MM.1S (cell line): ENCODE measurements around the gene SLC38A6.

ENCODE experiments used
- DNase-seq: peaks from one replicate; pipeline ENCODE4 v3.0.0-alpha.2; 2015
- H2AFZ ChIP-seq: fragments of 300-600 bp; sonication (generic); 2 replicates; pipeline ENCODE4 v1.6.0; 2016; ENCODE audit warnings: antibody characterized with exemption, low read length
- H3F3A ChIP-seq: fragments of 300-600 bp; sonication (generic); 2 replicates; pipeline ENCODE4 v1.6.1; 2016; ENCODE audit warnings: mild to moderate bottlenecking, antibody characterized with exemption, low read length, moderate library complexity, mixed read lengths; ENCODE audit not compliant: insufficient read depth
- H3K27ac ChIP-seq: fragments of 300-600 bp; sonication (generic); 2 replicates; pipeline ENCODE4 v1.5.1; 2016; ENCODE audit warnings: mild to moderate bottlenecking, low read length
- H3K27me3 ChIP-seq: fragments of 300-600 bp; sonication (generic); replicated peaks from 2 replicates; pipeline ENCODE4 v1.6.0; 2016; ENCODE audit warnings: low read length; ENCODE audit not compliant: insufficient read depth
- H3K36me3 ChIP-seq: fragments of 300-600 bp; sonication (generic); replicated peaks from 2 replicates; pipeline ENCODE4 v1.6.1; 2016; ENCODE audit warnings: mild to moderate bottlenecking, low read length, mixed read lengths; ENCODE audit not compliant: insufficient read depth
- H3K4me1 ChIP-seq: fragments of 300-600 bp; sonication (generic); 2 replicates; pipeline ENCODE4 v1.6.1; 2016; ENCODE audit warnings: low read length, mixed read lengths
- H3K4me2 ChIP-seq: fragments of 300-600 bp; sonication (generic); 2 replicates; pipeline ENCODE4 v1.6.0; 2016; ENCODE audit warnings: low read depth, low read length
- H3K4me3 ChIP-seq: fragments of 300-600 bp; sonication (generic); 2 replicates; pipeline ENCODE4 v1.5.1; 2016; ENCODE audit warnings: low read length, mixed read lengths
- H3K79me2 ChIP-seq: fragments of 300-600 bp; sonication (generic); 2 replicates; pipeline ENCODE4 v1.6.1; 2016; ENCODE audit warnings: mixed run types, low read length, mixed read lengths
- H3K9ac ChIP-seq: fragments of 300-600 bp; sonication (generic); 2 replicates; pipeline ENCODE4 v1.6.1; 2016; ENCODE audit warnings: low read length, mixed read lengths
- H3K9me2 ChIP-seq: fragments of 300-600 bp; sonication (generic); replicated peaks from 2 replicates; pipeline ENCODE4 v1.6.1; 2016; ENCODE audit warnings: mild to moderate bottlenecking, low read length, mixed read lengths; ENCODE audit not compliant: insufficient read depth
- H3K9me3 ChIP-seq: fragments of 300-600 bp; sonication (generic); replicated peaks from 2 replicates; pipeline ENCODE4 v1.6.1; 2016; ENCODE audit warnings: mild to moderate bottlenecking, low read length, mixed read lengths; ENCODE audit not compliant: insufficient read depth
- H4K20me1 ChIP-seq: fragments of 300-600 bp; sonication (generic); 2 replicates; pipeline ENCODE4 v1.6.1; 2016; ENCODE audit warnings: mild to moderate bottlenecking, low read length, moderate library complexity, mixed read lengths; ENCODE audit not compliant: insufficient read depth
- EZH2 ChIP-seq: fragments of 300-600 bp; sonication (generic); optimal IDR thresholded peaks from 2 replicates; pipeline ENCODE3; 2017; ENCODE audit warnings: low read depth, mild to moderate bottlenecking, antibody characterized with exemption, low read length, mixed read lengths
- EZH2phosphoT487 ChIP-seq: fragments of 300-600 bp; sonication (generic); IDR thresholded peaks from 2 replicates; pipeline ENCODE4 v1.6.1; 2018; ENCODE audit warnings: antibody characterized with exemption, low read length
- TF ChIP-seq, protein P1 (sequence below): fragments of 300-600 bp; sonication (generic); IDR thresholded peaks from 2 replicates; pipeline ENCODE4 v1.5.1; 2016; ENCODE audit warnings: antibody characterized with exemption, low read length, mixed read lengths

SLC38A6 gene

DNA sequence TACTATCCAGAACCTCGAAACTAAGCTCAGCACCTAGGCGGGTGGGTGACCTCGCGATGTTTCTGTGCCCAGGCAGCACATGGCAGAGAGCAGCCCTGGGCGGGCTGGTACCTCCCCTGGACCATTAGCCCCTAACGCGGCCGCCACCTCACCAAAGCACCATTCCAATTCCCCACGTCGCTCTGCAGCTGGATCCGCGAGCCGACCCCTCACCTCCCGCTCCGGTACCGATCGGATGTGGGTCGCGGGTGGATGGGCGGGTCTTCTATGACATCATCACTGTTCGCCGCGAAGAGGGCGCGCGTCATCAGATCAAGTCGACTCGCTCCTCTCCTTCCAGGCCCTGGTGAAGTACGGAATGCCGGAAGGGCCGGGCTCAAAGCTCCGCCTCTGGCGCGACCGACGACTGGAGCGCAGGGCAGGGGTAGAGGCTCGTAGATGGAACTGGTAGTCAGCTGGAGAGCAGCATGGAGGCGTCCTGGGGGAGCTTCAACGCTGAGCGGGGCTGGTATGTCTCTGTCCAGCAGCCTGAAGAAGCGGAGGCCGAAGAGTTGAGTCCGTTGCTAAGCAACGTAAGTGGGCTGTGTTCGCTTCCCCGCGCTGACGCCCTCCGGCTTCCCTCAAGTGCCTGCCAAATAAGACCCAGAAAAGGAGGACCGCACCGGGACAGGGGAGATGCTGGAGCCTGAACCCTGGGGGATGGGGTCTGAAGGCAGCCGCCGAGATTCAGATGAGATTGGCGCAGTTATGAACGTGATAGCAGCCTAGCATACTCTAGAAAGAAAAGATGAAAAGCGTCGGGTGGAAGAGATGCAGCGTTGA is at the start of gene SLC38A6, which contains the start of gene TRMT5:
TSS of gene SLC38A6 (plus strand) at position 435 of the 822 bp plus-strand sequence. CDS start at position 468, 33 bp downstream.
TSS of gene TRMT5 (minus strand) at position 269 of the 822 bp plus-strand sequence. CDS start at position 163, 106 bp downstream.
- no peaks in the 10 kb centered on the region for H3K79me2 ChIP-seq
- DNase-seq, result peak; percentile 54
- H3K9me2 ChIP-seq, result no peaks in the 10 kb centered on the region
- no peaks in the 10 kb centered on the region for H4K20me1 ChIP-seq
- H3K4me3 ChIP-seq, result peak within 1 kb of the TSS; percentile 90
- no peaks in the 10 kb centered on the region for H3K27me3 ChIP-seq
- H3K27ac ChIP-seq, result peak within 1 kb of the TSS; percentile 10; the same call in 1 of the 2 replicates
- H3K4me1 ChIP-seq, result 0 out of 2 replicates have a peak, but pooled peaks cover 3% of the 10 kb centered on the region
- H3K36me3 ChIP-seq, result no peaks in the 10 kb centered on the region
- H3K4me2 ChIP-seq, result peak within 1 kb of the TSS; percentile 77
- H3F3A ChIP-seq, result no peaks in the 10 kb centered on the region
- H3K9me3 ChIP-seq, result no peaks in the 10 kb centered on the region
- TF ChIP-seq EZH2 (no peak), EZH2phosphoT487 (no peak)
- TF ChIP-seq, protein P1, sequence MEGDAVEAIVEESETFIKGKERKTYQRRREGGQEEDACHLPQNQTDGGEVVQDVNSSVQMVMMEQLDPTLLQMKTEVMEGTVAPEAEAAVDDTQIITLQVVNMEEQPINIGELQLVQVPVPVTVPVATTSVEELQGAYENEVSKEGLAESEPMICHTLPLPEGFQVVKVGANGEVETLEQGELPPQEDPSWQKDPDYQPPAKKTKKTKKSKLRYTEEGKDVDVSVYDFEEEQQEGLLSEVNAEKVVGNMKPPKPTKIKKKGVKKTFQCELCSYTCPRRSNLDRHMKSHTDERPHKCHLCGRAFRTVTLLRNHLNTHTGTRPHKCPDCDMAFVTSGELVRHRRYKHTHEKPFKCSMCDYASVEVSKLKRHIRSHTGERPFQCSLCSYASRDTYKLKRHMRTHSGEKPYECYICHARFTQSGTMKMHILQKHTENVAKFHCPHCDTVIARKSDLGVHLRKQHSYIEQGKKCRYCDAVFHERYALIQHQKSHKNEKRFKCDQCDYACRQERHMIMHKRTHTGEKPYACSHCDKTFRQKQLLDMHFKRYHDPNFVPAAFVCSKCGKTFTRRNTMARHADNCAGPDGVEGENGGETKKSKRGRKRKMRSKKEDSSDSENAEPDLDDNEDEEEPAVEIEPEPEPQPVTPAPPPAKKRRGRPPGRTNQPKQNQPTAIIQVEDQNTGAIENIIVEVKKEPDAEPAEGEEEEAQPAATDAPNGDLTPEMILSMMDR, result no peak
- H2AFZ ChIP-seq, result peak within 1 kb of the TSS; percentile 90
- peak within 1 kb of the TSS; percentile 65 for H3K9ac ChIP-seq

DNA sequence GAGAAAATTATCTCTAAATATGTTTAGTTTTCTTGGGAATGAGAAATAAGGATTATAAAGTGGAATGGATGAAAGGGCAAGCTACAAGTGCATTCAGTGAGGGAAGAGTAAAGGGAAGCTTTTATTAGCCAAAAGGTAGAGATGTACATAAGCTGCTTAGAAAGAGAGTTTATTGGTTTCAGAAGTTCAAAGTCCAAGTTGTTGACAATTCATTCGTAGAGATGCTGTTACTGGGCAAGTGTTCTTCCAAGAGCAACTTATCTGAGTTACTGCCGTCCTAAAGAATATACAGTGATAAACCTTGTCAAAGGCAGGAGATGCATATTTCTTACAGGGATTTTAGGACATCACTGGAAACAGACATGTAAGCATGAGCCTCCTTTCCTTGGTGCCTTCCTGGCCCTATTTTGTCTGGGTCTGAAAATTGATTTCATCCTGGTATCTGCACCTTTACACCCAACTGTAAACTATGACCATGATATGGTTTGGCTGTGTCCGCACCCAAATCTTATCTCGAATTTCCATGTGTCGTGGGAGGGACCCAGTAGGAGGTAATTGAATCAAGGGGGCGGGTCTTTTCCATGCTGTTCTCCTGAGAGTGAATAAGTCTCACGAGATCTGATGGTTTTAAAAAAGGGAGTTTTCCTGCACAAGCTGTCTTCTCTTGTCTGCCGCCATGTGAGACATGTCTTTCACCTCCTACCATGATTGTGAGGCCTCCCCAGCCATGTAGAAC is 47.0 kb upstream of the SLC38A6 start:
- Histone ChIP-seq H3K4me3 (no peak overlapping the region), H3K79me2 (no peaks in the 10 kb centered on the region), H3K9me2 (no peaks in the 10 kb centered on the region), H3K27ac (no peak overlapping the region), H3K4me1 (no peaks in the 10 kb centered on the region), H3K4me2 (no peak overlapping the region), H2AFZ (no peak overlapping the region), H3K36me3 (no peaks in the 10 kb centered on the region), H3K9ac (no peak overlapping the region), H4K20me1 (no peaks in the 10 kb centered on the region), H3K27me3 (no peaks in the 10 kb centered on the region), H3K9me3 (no peaks in the 10 kb centered on the region), H3F3A (no peaks in the 10 kb centered on the region)
- DNase-seq, result no peak
- TF ChIP-seq EZH2, result no peak
- TF ChIP-seq, protein P1, result no peak
- no peak for TF ChIP-seq EZH2phosphoT487

DNA sequence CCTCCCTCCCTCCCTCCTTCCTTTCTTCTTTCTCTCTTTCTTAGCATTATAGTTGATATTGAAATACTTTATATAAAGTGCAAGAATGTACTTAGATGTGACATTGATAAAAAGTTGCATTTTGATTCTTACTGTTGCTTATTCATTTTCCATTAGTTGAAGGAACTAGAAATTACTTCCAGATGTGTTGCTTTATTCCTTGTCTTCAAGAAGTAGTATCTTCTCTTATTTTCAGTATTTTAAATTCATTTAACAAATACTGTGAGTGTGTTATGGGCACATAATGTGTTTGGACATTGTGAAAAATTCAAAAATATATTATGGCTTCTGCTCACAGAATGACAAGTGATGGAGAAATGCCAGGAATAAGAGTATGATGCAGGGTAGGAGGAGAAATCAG is 45.7 kb upstream of the SLC38A6 start:
- H3K9me2 ChIP-seq, result no peaks in the 10 kb centered on the region
- H3K79me2 ChIP-seq, result no peaks in the 10 kb centered on the region
- H4K20me1 ChIP-seq, result no peaks in the 10 kb centered on the region
- TF ChIP-seq EZH2phosphoT487 (no peak), EZH2 (no peak)
- TF ChIP-seq, protein P1, result no peak
- H3F3A ChIP-seq, result no peaks in the 10 kb centered on the region
- H2AFZ ChIP-seq, result no peak overlapping the region
- no peaks in the 10 kb centered on the region for H3K9me3 ChIP-seq
- no peak overlapping the region for H3K9ac ChIP-seq
- no peak overlapping the region for H3K4me3 ChIP-seq
- no peaks in the 10 kb centered on the region for H3K27me3 ChIP-seq
- H3K36me3 ChIP-seq, result no peaks in the 10 kb centered on the region
- H3K27ac ChIP-seq, result no peak overlapping the region
- H3K4me1 ChIP-seq, result no peaks in the 10 kb centered on the region
- H3K4me2 ChIP-seq, result no peak overlapping the region
- DNase-seq, result no peak
